NT2/D1 (cell line): ENCODE data around the gene ARID1B.

Experiments
- DNase-seq: peaks from one replicate; pipeline ENCODE4 v3.0.0-alpha.2; 2011; ENCODE audit warnings: low read depth, low spot score
- H3K27me3 ChIP-seq: 2 replicates; pipeline ENCODE4 v1.6.0; 2011; ENCODE audit warnings: mild to moderate bottlenecking; ENCODE audit not compliant: insufficient read length, insufficient read depth
- H3K36me3 ChIP-seq: 2 replicates; pipeline ENCODE4 v1.6.1; 2011; ENCODE audit warnings: mild to moderate bottlenecking, low read length, mixed read lengths; ENCODE audit not compliant: insufficient read depth, insufficient read length
- H3K4me1 ChIP-seq: 2 replicates; pipeline ENCODE4 v1.5.1; 2011; ENCODE audit not compliant: insufficient read depth, insufficient read length
- H3K4me3 ChIP-seq: 2 replicates; pipeline ENCODE4 v1.5.1; 2011; ENCODE audit warnings: low read depth; ENCODE audit not compliant: insufficient read length
- H3K9ac ChIP-seq: 2 replicates; pipeline ENCODE4 v1.6.0; 2011; ENCODE audit warnings: low read depth; ENCODE audit not compliant: insufficient read length
- H3K9me3 ChIP-seq: 2 replicates; pipeline ENCODE4 v1.5.1; 2011; ENCODE audit warnings: mild to moderate bottlenecking, low read length; ENCODE audit not compliant: insufficient read depth
- SUZ12 ChIP-seq: IDR thresholded peaks from 2 replicates; pipeline ENCODE4 v1.6.1; 2011; ENCODE audit not compliant: insufficient read length, insufficient read depth; ENCODE audit errors: extremely low read depth
- YY1 ChIP-seq: IDR thresholded peaks from 2 replicates; pipeline ENCODE4 v1.6.1; 2011; ENCODE audit not compliant: insufficient read length, insufficient read depth
- ZNF274 ChIP-seq: IDR thresholded peaks from 2 replicates; pipeline ENCODE4 v1.6.1; 2011; ENCODE audit warnings: mild to moderate bottlenecking, low read depth, low read length

Gene ARID1B

DNA sequence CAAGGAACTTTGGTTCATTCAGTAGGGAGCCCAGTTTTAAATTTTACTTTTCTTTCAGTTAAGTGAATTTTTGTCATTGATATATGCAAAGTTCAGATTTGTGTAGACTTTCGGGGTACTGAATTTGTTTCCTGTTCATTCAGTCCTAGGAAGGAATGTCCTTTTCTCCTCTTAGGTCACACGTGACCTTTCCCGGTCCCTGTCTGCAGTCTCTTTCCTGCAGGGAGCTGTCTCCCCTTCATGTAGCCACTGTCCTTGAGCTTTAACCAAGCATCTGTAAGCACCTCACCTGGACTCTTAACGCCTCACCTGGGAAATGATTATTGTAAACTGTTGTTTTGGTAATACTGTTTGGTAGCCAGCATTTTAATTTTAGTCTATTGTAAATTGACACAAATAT, 190.7 kb downstream of the ARID1B start:
- no peaks in the 10 kb centered on the region for H3K4me1 ChIP-seq
- TF ChIP-seq YY1: no peak
- no peak for TF ChIP-seq SUZ12
- TF ChIP-seq ZNF274: no peak
- H3K9ac ChIP-seq: no peak overlapping the region
- no peaks in the 10 kb centered on the region for H3K36me3 ChIP-seq
- no peak overlapping the region for H3K4me3 ChIP-seq
- no peaks in the 10 kb centered on the region for H3K27me3 ChIP-seq
- H3K9me3 ChIP-seq: no peaks in the 10 kb centered on the region
- DNase-seq: no peak

DNA sequence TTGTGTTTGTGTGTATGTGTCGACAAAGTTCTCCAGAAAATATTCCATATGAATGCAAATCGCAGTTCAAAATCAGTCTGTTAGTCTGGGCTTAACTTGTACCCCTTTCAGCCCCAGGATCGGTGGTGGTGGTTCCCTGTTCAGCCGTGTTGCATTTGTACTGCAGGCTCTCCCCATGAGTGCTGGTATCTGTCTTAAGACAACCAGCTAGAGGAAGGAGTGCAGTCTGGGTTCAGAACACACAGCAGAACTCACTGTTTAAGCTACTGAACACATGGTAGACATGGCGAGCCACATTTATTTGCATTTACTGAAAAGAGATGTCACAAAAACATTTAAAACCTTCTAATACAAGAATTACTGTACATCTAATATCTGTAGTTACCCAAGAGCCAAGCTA, 192.1 kb downstream of the ARID1B start:
- H3K36me3 ChIP-seq: no peaks in the 10 kb centered on the region

DNA sequence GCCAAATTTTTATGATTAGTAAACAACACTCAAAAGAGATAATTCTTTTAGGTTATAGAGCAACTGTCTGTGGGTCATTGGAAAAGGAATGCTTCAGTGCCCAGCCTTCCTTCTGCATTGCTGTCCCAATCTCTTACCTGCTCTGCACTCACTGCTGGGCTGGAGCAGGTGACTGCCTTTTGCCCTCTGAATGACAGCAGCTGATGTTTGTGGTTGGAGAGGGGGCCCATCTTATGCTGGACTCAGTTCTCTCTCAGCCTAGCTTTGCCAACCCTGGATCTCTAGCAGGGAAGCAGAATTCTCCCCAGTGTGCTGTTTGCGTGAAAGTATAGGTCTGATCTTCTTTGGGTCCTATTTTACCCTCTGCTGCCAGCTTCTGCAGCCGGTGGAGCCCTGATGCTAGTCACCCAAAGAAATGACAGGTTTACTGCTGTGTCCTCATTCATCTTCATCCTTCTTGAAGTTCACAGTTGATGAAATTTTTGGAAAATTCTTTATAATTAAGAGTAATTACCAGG, 193.5 kb downstream of the ARID1B start:
- no peak overlapping the region for H3K4me3 ChIP-seq
- no peak for DNase-seq
- H3K9ac ChIP-seq: no peak overlapping the region
- H3K4me1 ChIP-seq: no peaks in the 10 kb centered on the region
- H3K36me3 ChIP-seq: no peaks in the 10 kb centered on the region
- TF ChIP-seq ZNF274: no peak
- TF ChIP-seq SUZ12: no peak
- TF ChIP-seq YY1: no peak
- H3K27me3 ChIP-seq: no peaks in the 10 kb centered on the region
- no peaks in the 10 kb centered on the region for H3K9me3 ChIP-seq

More for the DNA sequence above, 192.1 kb downstream of the ARID1B start:
- H3K9ac ChIP-seq: no peak overlapping the region
- TF ChIP-seq YY1: no peak
- TF ChIP-seq SUZ12: no peak
- H3K4me3 ChIP-seq: no peak overlapping the region
- no peaks in the 10 kb centered on the region for H3K9me3 ChIP-seq
- no peaks in the 10 kb centered on the region for H3K4me1 ChIP-seq
- no peak for DNase-seq
- H3K27me3 ChIP-seq: no peaks in the 10 kb centered on the region

DNA sequence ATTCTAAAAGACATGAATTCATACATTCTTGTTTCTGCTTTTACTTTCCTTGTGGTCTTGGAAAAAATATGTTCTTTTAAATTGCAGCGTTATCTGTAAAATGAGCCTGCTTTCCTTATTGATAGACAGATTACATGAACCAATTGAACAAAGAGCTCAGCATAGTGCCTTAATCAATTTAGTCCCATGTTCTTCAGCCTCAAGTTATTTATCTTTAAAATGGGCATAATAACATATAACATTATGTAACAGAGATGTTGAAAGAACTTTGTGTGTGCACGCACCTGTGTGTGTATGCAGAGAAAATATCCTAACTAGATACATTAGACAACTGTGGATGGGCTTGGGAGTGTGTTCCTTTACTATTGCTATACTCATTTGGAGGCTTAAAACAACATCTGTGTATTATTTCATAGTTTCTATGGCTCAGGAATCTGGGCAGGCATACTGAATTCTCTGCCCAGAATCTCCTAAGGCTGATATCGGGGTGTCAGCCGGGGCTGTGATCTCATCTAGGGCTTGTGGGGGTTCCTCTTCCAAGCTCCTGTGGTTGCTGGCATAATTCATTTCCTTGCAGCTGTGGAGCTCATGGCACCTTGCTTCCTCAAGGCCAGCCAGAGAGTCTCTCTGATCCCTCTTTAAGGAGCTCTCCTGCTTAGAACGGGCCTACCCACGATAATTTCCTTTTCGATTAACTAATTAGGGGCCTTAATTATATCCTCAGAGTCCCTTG, 194.1 kb downstream of the ARID1B start:
- H3K36me3 ChIP-seq: no peaks in the 10 kb centered on the region
- DNase-seq: no peak
- H3K9ac ChIP-seq: no peak overlapping the region
- H3K4me3 ChIP-seq: no peak overlapping the region
- TF ChIP-seq SUZ12 (no peak), ZNF274 (no peak), YY1 (no peak)
- H3K4me1 ChIP-seq: no peaks in the 10 kb centered on the region
- no peaks in the 10 kb centered on the region for H3K27me3 ChIP-seq
- no peaks in the 10 kb centered on the region for H3K9me3 ChIP-seq

DNA sequence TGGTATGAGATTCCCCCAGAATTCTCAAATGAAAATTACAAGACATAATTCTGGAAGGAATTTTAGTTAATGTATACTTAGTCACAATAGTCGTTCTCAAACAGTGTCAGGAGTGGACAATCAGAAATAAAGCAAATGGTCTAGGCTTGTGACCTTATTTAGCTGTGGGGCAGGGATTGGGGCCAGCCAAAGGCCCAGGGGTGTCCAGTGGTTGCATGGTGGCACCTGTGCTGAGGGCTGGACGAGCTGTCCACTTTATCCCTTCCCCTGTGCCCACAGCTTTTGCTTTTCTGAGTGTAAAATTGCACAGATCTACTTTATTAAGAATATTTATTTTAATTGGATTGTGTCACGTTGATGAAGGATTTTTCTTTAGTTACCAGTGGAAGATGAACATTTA, 195.0 kb downstream of the ARID1B start:
- TF ChIP-seq YY1 (no peak), SUZ12 (no peak), ZNF274 (no peak)
- no peak for DNase-seq
- H3K27me3 ChIP-seq: no peaks in the 10 kb centered on the region
- H3K36me3 ChIP-seq: no peaks in the 10 kb centered on the region
- H3K4me3 ChIP-seq: no peak overlapping the region
- H3K4me1 ChIP-seq: no peaks in the 10 kb centered on the region
- no peak overlapping the region for H3K9ac ChIP-seq
- H3K9me3 ChIP-seq: no peaks in the 10 kb centered on the region

DNA sequence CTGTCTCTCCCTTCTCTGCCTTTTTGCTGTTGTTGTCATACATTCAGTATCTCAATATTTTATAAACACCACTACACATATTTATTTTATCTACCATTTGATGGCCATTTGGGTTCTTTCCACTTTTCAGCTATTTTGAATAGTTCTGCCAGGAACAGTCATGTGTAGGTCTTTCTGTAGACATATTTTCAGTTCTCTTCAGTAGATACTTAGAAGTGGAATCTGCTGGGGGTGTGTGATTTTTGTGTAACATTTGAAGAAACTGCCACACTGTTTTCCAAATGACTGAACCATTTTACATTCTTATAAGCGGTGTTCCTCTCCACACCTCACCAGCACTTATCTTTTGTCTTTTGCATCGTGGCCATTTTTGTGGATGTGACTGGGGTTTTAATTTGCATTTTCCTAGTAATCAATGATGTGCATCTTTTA, 197.7 kb downstream of the ARID1B start:
- no peak for DNase-seq
- TF ChIP-seq YY1 (no peak), ZNF274 (no peak), SUZ12 (no peak)
- H3K27me3 ChIP-seq: no peaks in the 10 kb centered on the region
- H3K36me3 ChIP-seq: no peaks in the 10 kb centered on the region
- no peaks in the 10 kb centered on the region for H3K9me3 ChIP-seq
- H3K4me3 ChIP-seq: no peak overlapping the region
- no peaks in the 10 kb centered on the region for H3K4me1 ChIP-seq
- no peak overlapping the region for H3K9ac ChIP-seq

DNA sequence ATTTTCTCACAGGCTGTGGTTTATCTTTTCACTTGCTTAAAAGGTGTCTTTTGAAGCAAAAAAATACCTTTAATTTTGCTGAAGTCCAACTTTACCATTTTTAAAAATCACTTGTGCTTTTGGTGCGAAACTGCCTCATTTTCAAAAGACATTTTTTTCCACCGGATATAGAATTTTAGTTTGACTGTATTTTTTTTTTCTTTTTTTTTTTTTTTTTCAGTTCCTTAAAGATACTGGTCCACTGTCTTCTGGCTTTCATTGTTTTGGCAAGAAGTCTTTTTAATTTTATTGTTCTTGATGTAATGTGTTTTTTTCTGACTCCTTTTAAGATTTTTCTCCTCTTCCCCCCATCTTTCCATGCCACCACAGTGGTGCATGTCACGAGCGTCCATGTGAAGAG, 198.2 kb downstream of the ARID1B start:
- H3K4me1 ChIP-seq: no peaks in the 10 kb centered on the region
- no peak for DNase-seq
- H3K9me3 ChIP-seq: no peaks in the 10 kb centered on the region
- no peak for TF ChIP-seq YY1
- no peak for TF ChIP-seq ZNF274
- TF ChIP-seq SUZ12: no peak
- no peaks in the 10 kb centered on the region for H3K36me3 ChIP-seq
- H3K27me3 ChIP-seq: no peaks in the 10 kb centered on the region
- H3K9ac ChIP-seq: no peak overlapping the region
- H3K4me3 ChIP-seq: no peak overlapping the region
